HFFc6 (cell line): ENCODE measurements around the gene SFTPA1. TPM values are rescaled to one million over a fixed set of nuclear protein-coding genes. Genes with fewer than 3 reads are reported as not detected.
"Not testable (repeated sequence)": the region's sequence is repeated elsewhere in the genome, so short reads cannot be mapped to it uniquely, and the experiment has no call there.

ENCODE experiments used
- DNase-seq: peaks from one replicate; pipeline ENCODE4 v3.0.0-alpha.2; 2018
- H3K27ac Mint-ChIP-seq: 2 replicates; pipeline ENCODE4 v1.8.0; 2020; ENCODE audit warnings: mild to moderate bottlenecking, mixed read lengths
- H3K27me3 Mint-ChIP-seq: 2 replicates; pipeline ENCODE4 v1.8.0; 2021; ENCODE audit warnings: mild to moderate bottlenecking, moderate library complexity, mixed read lengths; ENCODE audit not compliant: insufficient read depth
- H3K36me3 Mint-ChIP-seq: 2 replicates; pipeline ENCODE4 v1.8.0; 2021; ENCODE audit warnings: low read depth, mixed read lengths
- H3K4me1 Mint-ChIP-seq: 2 replicates; pipeline ENCODE4 v1.8.0; 2020; ENCODE audit warnings: low read depth, mixed read lengths
- H3K4me3 Mint-ChIP-seq: 2 replicates; pipeline ENCODE4 v1.8.0; 2020; ENCODE audit warnings: mild to moderate bottlenecking, moderate library complexity, mixed read lengths
- H3K9me3 Mint-ChIP-seq: 2 replicates; pipeline ENCODE4 v1.8.0; 2020; ENCODE audit warnings: mild to moderate bottlenecking, mixed read lengths
- total RNA-seq, 6 experiments: library from RNA; stranded (reverse); fragmentation: NEBNext Ultra II Directional; extraction: Animal tissue kit (Norgen Biotek cat#: 25700); gene quantifications; 2 replicates in 1 of 6; 3 replicates in 5 of 6; pipeline ENCODE4 v1.2.3, GENCODE V29; 2021
- TF ChIP-seq, protein P1 (sequence below): fragments of 200-600 bp; sonication (generic); IDR thresholded peaks from 2 replicates; pipeline ENCODE4 v1.5.0; 2021; ENCODE audit warnings: antibody characterized with exemption, mild to moderate bottlenecking

SFTPA1 gene
- total RNA-seq, 6 experiments from 2014 or later: not detected

DNA sequence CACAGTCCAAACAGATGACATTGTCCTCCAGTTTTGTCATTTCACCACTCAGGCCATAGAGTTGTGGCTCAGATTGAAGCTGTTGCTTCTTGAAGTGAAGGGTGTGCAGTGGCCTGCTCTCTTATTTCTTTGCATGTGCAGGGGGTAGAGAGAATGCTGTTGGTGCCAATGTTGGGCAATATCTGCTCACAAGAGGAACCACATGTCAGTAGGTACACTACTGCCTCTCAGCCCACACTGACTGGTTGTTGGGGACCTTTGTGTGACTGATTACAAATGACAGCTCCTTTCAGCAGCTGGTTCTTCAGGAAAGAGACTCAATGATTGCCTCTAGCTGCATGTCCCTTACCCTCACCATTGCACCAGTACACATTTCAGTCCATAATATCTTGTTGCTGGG, 21.9 kb upstream of the SFTPA1 start:
- Mint-ChIP-seq H3K9me3 (no peaks in the 10 kb centered on the region), H3K4me1 (no peaks in the 10 kb centered on the region), H3K4me3 (no peak overlapping the region), H3K27me3 (peaks cover 35% of the 10 kb centered on the region), H3K36me3 (no peaks in the 10 kb centered on the region), H3K27ac (no peak overlapping the region)
- DNase-seq: no peak
- TF ChIP-seq, protein P1, sequence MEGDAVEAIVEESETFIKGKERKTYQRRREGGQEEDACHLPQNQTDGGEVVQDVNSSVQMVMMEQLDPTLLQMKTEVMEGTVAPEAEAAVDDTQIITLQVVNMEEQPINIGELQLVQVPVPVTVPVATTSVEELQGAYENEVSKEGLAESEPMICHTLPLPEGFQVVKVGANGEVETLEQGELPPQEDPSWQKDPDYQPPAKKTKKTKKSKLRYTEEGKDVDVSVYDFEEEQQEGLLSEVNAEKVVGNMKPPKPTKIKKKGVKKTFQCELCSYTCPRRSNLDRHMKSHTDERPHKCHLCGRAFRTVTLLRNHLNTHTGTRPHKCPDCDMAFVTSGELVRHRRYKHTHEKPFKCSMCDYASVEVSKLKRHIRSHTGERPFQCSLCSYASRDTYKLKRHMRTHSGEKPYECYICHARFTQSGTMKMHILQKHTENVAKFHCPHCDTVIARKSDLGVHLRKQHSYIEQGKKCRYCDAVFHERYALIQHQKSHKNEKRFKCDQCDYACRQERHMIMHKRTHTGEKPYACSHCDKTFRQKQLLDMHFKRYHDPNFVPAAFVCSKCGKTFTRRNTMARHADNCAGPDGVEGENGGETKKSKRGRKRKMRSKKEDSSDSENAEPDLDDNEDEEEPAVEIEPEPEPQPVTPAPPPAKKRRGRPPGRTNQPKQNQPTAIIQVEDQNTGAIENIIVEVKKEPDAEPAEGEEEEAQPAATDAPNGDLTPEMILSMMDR: no peak

DNA sequence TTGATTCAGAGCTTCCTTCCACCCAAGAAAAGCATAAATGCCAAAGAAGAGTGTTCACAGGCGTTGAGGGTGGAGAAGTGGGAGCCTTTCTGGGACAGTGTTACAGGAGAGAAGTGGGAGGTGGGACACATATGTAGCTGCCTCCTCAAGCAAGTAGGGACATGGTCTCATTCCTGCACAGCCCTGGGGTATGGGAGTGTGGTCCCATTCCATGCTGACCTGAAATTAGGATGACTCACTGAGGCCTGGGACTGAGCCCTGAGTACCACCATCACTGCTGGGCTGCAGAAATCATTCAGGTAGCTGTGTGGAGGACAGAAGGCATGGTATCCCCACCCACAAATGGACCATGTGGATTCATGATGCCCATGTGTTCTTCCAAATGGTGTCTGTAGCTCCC, 17.4 kb upstream of the SFTPA1 start:
- H3K27ac Mint-ChIP-seq: no peak overlapping the region
- H3K4me1 Mint-ChIP-seq: no peaks in the 10 kb centered on the region
- H3K27me3 Mint-ChIP-seq: peaks cover 26% of the 10 kb centered on the region
- peaks cover 14% of the 10 kb centered on the region for H3K9me3 Mint-ChIP-seq
- no peak overlapping the region for H3K4me3 Mint-ChIP-seq
- no peaks in the 10 kb centered on the region for H3K36me3 Mint-ChIP-seq
- TF ChIP-seq, protein P1: no peak
- DNase-seq: no peak

DNA sequence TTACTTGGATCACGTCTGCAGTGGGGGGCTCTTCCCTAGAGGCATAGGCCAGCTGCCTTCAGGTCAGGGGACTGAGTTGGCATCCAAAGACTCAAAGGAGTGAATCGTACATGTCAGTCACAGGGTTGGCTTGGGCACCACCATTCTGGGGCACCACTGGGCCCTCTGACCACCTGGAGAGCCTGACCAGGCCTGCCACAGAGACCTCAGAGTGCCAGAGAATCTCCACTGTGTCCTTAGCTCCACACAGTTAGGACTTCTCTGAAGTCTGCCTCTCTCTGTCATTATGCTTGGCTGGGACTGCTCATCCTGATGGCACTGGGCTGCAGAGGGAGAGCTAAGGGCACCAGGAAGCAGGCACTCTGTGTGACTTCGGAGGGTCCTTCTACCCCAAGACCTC, 16.2 kb upstream of the SFTPA1 start:
- not testable (repeated sequence) for H3K36me3 Mint-ChIP-seq, H3K27ac Mint-ChIP-seq, DNase-seq, H3K4me3 Mint-ChIP-seq, H3K4me1 Mint-ChIP-seq
- H3K27me3 Mint-ChIP-seq: peaks cover 24% of the 10 kb centered on the region
- peaks cover 20% of the 10 kb centered on the region for H3K9me3 Mint-ChIP-seq

DNA sequence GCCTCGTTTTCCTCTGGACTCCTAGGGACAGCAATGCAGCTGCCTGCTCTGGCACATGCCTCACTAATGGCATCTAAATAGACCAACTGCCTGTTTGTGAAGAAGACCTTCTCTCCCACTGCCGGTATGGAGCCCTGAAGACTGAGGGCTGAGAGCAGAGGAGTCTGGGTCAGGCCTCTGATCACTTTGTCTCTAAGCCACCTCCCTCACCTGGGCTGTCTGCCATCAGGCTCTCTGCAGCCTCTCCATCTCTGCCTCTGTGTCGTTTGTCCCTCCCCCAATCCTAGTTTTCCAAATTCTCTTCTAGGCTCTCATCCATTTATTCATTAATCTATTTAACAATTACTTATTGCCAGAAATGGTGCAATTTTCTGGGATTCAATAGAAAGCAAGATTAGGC, 15.2 kb upstream of the SFTPA1 start:
- Mint-ChIP-seq H3K4me1 (no peaks in the 10 kb centered on the region), H3K27me3 (peaks cover 22% of the 10 kb centered on the region), H3K9me3 (peaks cover 20% of the 10 kb centered on the region), H3K4me3 (no peak overlapping the region), H3K36me3 (no peaks in the 10 kb centered on the region), H3K27ac (no peak overlapping the region)
- TF ChIP-seq, protein P1: no peak
- DNase-seq: no peak

DNA sequence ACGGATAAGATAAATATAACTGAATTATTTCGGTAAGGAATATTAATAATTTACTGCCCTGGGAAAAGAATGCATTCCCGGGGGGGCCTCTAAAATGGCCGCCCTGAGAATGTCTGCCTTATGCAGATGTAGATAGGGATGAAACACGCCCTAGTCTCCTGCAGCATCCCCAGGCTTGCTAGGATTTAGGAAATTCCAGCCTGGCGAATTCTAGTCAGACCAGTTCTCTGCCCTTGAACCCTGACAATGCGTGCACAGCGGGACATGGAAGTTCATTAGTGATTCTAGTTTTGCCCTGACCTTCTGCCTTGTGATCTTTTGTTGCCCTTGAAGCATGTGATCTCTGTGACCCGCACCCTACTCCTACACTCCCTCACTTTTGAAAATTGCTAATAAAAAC, 11.1 kb upstream of the SFTPA1 start:
- H3K36me3 Mint-ChIP-seq, H3K4me3 Mint-ChIP-seq, DNase-seq, H3K4me1 Mint-ChIP-seq, H3K27ac Mint-ChIP-seq: not testable (repeated sequence)
- Mint-ChIP-seq H3K27me3 (peaks cover 20% of the 10 kb centered on the region), H3K9me3 (peaks cover 20% of the 10 kb centered on the region)

DNA sequence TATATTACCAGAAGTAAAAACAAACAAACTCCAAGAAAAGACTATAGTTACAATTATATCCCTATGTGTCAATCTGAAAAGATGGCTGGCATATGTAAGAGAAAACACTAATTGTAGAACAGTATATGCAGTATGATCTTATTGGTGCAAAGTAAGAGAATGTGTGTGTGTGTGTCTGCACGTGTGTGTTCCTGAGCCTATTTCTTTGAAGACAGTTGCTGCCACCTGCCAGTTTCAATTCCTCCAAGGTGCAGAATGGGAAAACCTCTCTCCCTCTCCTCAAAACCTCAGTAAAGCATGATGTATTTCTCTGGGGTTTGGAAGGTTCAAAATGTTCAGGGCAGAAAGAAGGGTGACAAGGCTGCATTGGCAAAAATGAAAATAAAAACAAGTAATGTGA, 8.8 kb upstream of the SFTPA1 start:
- TF ChIP-seq, protein P1: no peak

DNA sequence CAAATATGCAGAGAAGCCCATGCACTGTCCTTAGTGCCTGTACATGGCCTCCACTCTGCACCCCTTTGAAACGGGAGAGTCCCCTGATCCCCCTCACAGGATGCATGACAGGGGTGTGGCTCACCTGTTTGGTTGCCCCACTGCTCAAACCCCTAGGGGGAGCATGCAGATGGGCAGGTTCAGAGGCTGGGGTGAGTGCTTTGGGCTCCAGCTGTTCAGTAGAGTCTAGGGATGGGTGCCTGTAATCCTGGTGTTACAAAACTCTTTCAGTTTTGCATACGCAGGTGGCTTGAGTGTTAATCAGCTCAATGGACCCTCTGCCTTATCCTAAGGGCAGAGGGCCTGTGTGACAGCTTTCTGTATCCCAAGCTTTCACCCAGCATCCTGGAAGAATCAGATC, 7.8 kb upstream of the SFTPA1 start:
- Mint-ChIP-seq H3K27me3 (peaks cover 36% of the 10 kb centered on the region), H3K4me3 (no peak overlapping the region), H3K9me3 (peaks cover 10% of the 10 kb centered on the region), H3K4me1 (no peaks in the 10 kb centered on the region), H3K36me3 (no peaks in the 10 kb centered on the region), H3K27ac (no peak overlapping the region)
- TF ChIP-seq, protein P1: no peak
- no peak for DNase-seq

More for the DNA sequence above, 8.8 kb upstream of the SFTPA1 start:
- Mint-ChIP-seq H3K27ac (no peak overlapping the region), H3K27me3 (peaks cover 33% of the 10 kb centered on the region), H3K36me3 (no peaks in the 10 kb centered on the region), H3K9me3 (peaks cover 20% of the 10 kb centered on the region), H3K4me1 (no peaks in the 10 kb centered on the region), H3K4me3 (no peak overlapping the region)
- no peak for DNase-seq
